Measurements from ENCODE around the gene S100A5. TPM values are rescaled to one million over a fixed set of nuclear protein-coding genes. Genes with fewer than 3 reads are reported as not detected.
A peak's percentile ranks its signal among the peaks of the same experiment; 100 is the strongest.

The S100A5 gene
- total and polyA plus RNA-seq, 8 donors = not detected

GRCh38 chr1:153545067-153546055, 4.6 kb upstream of the S100A5 start, which contains the start of gene S100A4:
Gene S100A4, minus strand, starts transcription at chr1:153545806. Its CDS starts 1,012 bp downstream, at chr1:153544794.
- WGBS, 2 donors = 56 to 58% methylated on average over 19 of the region's 19 CpGs
- peak within 1 kb of the TSS; percentile 28 to 78 (median 44) for H3K27ac ChIP-seq
- no peaks in the 10 kb centered on the region for H3K36me3 ChIP-seq
- intact Hi-C loops (cut with DNase I) = no loop called here
- no peaks in the 10 kb centered on the region for H3K9me3 ChIP-seq
- no peaks in the 10 kb centered on the region for H3K27me3 ChIP-seq
- ATAC-seq (peak; percentile 91 to 95 (median 94)), DNase-seq (peak; percentile 86 to 94 (median 94)), FAIRE-seq (no peak)
- no peak for TF ChIP-seq CTCF (IDR thresholded peaks at IDR 0.05)
- H3K4me3 ChIP-seq = peak within 1 kb of the TSS in 1 of 4 donors; percentile 25
- H3K4me1 ChIP-seq = peaks cover 0 to 20% (median 5%) of the 10 kb centered on the region in 3 donors

GRCh38 chr1:153544453-153545066, 3.8 kb upstream of the S100A5 start:
- H3K4me3 ChIP-seq = peak overlapping the region in 1 of 4 donors; percentile 25
- ATAC-seq (no peak), DNase-seq (peak in 1 of 6 donors; percentile 46), FAIRE-seq (no peak)
- 67 to 72% methylated on average over 10 of the region's 10 CpGs for WGBS, 2 donors
- H3K9me3 ChIP-seq = no peaks in the 10 kb centered on the region
- no peak for TF ChIP-seq CTCF (IDR thresholded peaks at IDR 0.05)
- H3K27me3 ChIP-seq = no peaks in the 10 kb centered on the region
- H3K36me3 ChIP-seq = no peaks in the 10 kb centered on the region
- peaks cover 0 to 19% (median 5%) of the 10 kb centered on the region in 3 donors for H3K4me1 ChIP-seq
- intact Hi-C loops (cut with DNase I) = no loop called here
- peak overlapping the region; percentile 28 to 78 (median 44) for H3K27ac ChIP-seq

- ATAC-seq (no peak), DNase-seq (peak in 1 of 6 donors; percentile 8), FAIRE-seq (no peak)
Observed at GRCh38 chr1:153543736-153544135, 3.0 kb upstream of the S100A5 start.

GRCh38 chr1:153542956-153543711, 2.4 kb upstream of the S100A5 start:
- Histone ChIP-seq H3K36me3 (no peaks in the 10 kb centered on the region), H3K4me3 (no peak overlapping the region), H3K9me3 (no peaks in the 10 kb centered on the region), H3K27ac (no peak overlapping the region), H3K4me1 (peaks cover 0 to 13% (median 5%) of the 10 kb centered on the region in 3 donors), H3K27me3 (no peaks in the 10 kb centered on the region)
- no peak for TF ChIP-seq CTCF (IDR thresholded peaks at IDR 0.05)
- ATAC-seq (no peak), DNase-seq (peak in 1 of 6 donors; percentile 21), FAIRE-seq (no peak)
- intact Hi-C loops (cut with DNase I) = no loop called here
- 69 to 74% methylated on average over 13 of the region's 13 CpGs for WGBS, 2 donors

More at GRCh38 chr1:153543736-153544135, 3.0 kb upstream of the S100A5 start:
- H3K27me3 ChIP-seq = no peaks in the 10 kb centered on the region
- WGBS, 2 donors = 77 to 89% methylated on average over 4 of the region's 4 CpGs
- H3K9me3 ChIP-seq = no peaks in the 10 kb centered on the region
- no peak overlapping the region for H3K27ac ChIP-seq
- no peaks in the 10 kb centered on the region for H3K36me3 ChIP-seq
- peaks cover 0 to 13% (median 5%) of the 10 kb centered on the region in 3 donors for H3K4me1 ChIP-seq
- H3K4me3 ChIP-seq = no peak overlapping the region
- no peak for TF ChIP-seq CTCF (IDR thresholded peaks at IDR 0.05)
- intact Hi-C loops (cut with DNase I) = no loop called here
